NCI-H2107 treated with DMSO at 0.1 percent for 48 hours (cell line): ENCODE measurements around the gene CACNA1A.

ENCODE experiments used
- DNase-seq: peaks from one replicate; lab custom pipeline; 2025; ENCODE audit not compliant: unreplicated experiment; lab: John Stamatoyannopoulos, UW

CACNA1A gene

DNA sequence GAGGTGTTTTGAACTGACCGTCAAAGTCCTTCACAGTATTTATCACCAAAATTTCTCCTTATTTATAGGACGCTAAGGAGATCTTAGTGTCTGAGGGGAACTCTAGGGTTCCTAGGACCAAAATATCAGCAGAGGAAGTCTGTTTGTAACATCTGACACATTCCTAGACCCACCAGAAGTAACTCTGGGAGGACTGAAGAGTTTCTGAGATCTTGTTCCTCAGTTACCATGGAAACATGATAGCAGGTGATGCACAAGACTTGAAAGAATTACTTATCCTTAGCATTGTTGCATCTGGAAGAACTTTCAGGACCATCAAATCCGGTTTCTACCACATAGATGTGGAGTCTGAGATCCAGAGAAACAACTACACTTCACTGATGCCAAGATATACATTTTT, 191.5 kb downstream of the CACNA1A start:
- DNase-seq: no peak

DNA sequence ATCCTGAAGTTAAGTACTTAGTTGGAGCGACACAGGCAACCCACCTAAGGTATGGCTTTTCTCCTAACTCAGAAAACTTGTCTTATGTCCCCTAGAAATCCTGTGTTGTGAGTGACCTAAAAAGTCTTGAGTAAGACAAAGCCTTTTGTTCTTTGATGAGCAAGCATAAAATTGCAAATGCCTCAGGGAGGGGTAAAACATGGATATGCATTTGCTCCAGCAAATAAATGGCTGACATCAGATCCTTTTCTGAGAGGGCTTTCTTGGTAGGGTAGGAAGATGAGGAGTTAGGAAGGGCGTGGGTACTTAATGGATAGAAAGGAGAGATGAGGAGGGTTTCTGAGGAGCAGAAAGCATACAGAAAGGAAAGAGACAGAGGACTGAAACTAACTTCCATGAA, 192.4 kb downstream of the CACNA1A start:
- no peak for DNase-seq

DNA sequence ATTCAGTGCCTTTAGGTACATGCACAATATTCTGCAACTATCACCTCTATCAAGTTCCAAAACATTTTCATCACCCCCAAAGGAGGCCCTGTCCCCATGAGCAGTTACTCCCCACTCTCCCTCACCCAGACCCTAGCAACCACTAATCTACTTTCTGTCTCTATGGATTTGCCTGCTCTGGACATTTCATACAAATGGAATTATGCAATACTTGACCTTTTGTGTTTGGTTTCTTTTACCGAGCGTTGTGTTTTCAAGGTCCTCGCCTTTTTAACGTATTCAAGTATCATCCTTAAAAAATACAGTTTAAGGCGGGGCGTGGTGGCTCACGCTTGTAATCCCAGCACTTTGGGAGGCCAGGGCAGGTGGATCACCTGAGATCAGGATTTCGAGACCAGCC, 196.4 kb downstream of the CACNA1A start:
- no peak for DNase-seq

DNA sequence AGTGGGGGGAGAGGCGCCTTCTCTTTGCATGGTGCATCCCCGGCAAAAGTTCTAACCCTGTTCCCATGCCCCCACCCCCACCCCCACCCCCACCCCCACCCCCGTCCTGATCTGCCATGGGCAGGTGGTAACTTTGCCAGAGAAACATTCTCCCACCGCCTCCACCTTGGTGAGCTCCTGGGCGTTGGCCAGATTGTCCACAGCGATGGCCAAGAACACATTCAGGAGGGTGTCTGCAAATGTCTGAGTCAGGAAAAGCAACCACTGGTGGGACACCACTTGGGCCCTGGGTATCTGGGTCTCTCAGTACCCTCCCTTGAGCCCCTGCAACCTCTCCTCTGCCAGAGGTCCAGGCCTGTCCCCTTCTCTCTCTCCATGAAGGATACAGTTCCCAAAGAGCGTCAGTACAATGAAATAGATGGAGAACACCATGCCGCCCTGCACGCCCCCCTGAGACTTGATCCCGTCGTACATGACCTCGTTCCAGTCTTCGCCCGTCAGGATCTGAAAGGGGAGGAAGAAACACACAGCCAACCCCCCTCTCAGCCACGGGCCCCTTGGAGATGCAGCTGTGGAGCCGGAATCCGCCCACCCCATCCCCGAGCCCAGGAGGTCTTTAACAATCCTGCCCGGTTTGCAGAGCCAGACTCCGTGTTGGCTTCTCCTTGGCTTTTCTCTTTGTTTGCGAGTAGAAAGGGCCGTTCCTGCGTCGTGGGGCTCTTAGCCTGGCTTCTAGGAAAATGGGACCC, 202.7 kb downstream of the CACNA1A start:
- no peak for DNase-seq

DNA sequence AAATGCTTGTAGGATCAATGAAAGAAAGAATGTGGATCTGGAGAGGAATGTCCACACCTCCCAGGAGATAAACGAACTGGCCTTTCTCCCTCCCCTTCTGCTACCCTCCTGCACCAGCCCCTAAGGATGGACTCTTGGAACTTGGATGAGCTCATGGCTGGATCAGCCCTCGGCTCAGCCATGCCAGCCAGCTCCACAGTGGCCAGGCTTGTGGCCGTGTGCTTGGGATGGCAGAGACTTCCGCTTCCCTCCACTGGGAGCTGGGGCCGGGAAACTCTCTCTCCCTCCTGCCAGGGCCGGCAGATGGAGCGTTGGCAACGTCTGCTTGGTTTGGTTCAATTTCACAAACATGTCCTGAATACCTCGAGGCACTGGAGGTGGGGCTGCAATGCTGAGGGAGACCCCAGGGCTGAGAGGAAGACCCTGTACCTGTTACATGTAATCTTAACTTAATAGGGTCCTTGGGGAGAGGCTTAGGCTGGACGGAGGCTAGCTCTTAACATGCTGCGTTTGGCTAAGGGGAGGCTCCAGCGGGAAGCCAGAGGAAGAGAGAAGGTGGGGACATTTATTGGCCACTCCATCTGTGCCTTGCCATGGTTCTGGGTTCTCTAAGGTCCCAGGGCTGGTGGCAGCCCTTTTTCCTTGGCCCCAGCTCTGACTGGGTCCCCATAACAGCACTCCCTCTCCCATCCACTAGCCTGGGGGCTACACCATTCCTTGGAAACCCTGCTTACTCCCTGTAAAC, 203.6 kb downstream of the CACNA1A start:
- DNase-seq: no peak

DNA sequence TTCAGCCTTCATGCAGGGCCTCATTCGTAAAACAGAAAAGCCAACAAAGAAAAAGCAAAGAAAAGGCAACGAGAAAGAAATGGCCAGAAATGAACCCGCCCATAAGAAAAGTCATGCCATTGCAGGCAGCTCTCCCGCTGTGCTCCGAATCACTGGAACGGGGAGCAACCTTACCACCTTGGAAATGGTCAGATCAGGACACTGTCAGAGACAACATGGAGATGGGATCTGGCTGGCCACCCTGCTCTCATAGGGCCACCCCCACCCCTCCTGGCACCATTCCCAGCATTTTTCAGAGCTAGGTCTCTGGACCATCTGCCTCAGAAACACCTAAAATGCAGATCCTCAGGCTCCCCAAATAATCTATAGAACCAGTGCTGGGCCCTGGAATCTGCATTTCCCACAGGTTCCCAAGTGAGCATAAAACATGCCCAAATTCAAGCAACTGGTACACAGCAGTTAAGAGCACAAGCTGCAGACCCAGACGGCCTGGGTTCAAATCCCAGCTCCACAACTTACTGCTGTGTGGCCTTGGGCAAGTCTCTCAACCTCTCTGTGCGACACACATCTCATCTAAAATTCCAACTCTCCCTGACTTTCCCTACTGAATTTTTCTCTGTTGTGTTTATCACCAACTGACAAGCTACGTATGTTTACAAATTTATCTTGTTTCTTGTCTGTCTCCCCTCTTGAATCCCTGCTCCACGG, 204.5 kb downstream of the CACNA1A start:
- no peak for DNase-seq

DNA sequence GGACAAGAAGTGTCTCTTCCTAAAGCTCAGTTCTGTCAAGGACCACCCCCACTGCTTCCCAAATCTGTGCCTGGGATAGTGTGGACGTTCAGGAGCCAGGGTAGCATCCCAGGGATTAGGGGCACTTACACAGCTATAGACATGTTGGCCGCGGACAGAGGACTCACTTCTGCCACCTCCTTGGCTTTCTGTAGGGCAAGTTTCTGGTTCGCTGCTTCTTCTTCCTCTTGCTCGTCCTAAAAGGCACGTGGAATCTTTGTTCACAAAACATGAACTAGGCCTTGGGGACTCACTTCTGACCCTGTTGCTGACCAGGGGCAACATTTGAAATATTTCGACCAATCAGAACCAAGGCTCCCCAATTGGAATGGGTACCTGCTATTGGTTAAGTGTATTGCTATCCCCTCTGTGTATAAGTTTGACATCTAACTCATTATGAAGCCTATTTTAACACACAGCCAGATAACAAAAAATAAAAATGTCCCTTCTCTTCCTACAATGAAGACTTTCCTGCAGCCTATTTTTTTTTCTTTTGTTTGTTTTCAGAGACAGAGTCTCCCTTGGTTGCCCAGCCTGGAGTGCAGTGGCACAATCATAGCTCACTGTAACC, 205.8 kb downstream of the CACNA1A start:
- no peak for DNase-seq

DNA sequence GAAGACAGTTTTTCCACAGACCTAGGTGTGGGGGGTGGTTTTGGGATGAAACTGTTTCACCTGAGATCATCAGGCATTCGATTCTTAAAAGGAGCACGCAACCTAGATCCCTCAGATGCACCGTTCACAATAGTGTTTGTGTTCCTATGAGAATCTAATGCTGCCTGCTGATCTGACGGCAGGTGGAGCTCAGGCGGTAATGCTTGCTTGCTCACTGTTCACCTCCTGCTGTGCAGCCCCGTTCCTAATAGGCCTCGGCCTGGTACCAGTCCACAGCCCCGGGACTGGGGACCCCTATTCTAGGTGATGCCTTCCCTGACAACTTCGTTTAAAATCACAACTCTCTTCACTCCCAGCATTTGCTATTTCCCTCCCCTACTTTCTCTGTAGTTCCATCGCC, 206.4 kb downstream of the CACNA1A start:
- no peak for DNase-seq

DNA sequence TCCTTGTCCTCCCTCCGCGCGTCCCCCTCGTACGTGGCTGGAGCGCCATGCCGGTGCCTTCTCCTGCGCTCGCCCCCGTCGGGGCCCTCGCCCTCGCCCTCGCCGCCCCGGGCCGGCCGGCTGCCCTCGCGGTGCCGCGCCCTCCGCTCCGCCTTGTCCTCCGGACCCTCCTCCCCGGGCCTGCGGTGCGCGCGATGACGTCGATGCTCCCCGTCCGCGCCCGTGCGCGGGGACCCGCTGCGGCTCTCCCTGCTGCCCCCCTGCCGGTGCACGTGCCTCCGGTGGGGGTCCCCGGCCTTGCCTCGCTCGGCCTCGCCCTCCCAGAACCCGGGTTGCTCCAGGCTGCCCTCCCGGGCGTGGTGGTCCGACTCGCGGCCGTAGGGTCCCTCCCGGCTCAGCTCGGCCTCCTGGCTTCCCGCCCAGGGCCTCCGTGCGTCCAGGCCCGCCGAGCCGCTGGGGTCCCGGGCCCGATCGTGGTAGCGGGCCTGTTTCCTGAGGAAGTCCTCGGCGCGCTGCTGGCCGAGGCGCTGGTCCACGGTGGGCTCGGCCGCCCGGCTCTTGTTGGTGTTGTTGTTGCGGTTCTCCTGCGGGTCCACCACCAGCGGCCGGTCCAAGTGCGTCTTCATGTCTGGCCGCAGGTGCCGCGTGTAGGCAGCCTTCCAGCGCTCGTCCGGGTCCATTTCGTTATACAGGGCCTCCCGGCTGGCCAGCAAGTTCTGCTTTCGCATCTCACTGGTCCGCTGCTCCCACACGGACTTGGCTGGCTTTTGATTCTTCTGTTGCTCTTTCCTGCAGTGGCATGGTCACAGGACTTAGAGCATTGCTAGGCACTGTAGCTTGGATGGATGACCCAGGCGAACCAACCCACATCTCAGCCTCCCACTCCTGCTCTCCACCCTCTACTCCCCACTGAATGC, 207.5 kb downstream of the CACNA1A start:
- DNase-seq: no peak

DNA sequence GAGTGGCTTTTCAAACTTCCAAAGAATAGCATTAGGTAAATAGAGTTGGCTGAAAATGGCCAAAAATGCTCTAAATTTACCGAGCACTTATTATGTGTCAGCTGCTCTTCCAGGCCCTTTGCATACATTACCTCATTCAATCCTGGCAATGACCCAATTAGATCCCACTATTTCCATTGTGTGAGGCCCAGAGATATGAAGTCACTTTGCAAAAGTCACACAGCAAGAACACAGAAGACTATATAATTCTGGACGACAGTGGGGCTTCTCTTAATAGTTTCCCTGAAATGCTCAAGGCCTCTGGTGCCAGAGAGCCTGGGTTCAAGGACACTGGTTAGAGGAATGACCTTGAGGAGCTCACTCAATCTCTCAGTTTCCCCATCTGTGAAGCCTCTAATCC, 209.3 kb downstream of the CACNA1A start:
- DNase-seq: no peak

DNA sequence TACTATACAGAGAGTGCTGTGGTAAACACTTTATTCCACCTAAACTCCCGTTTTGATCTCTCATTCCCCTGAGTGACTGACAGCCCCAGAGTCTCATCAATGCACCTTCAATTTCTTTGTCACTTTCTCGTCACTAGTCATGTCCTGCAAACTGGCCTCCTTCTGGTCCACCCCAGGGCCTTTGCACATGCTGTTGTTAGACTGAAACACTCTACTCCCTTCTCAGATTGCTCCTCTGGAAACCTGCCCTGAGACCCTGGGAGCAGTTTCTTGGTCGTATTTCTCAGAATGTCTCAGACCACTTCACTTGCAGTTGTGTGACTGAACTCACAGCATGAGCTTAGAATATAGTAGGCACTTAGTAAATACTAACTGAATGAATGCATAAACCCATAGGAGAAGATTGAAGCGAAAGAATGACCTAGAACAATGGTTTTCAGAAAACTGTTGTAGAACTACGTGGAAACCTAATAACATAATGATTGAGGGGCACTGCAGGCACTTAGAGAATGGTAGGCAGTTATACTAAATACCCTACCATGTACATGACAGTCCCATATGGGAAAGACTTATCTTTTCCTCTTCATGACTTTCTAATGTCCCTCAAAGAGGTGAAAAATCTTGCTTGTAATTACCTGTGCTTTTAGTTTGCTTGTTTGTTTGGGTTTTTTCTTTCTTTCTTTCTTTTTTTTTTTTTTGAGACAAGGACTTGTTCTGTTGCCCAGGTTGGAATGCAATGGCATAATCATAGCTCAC, 211.3 kb downstream of the CACNA1A start:
- DNase-seq: no peak

DNA sequence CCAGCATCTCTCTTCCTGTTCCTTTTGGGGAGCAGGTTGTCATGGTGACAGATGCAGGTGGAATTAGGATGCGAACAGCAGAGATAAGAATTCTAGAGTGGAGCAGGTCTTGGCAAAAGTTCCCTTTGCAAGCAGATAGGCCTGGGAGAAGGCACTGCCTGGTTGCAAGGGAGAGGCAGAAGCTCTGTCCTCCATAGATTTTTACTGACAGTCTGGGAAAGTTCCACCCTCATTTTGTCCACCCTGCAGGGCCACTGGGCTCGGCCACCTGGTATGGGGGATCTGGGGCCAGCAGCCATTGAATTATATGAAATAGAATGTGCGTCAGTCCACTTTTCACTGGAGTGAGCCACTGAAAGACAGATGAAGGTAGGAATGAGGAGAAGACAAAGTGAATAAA, 214.4 kb downstream of the CACNA1A start:
- DNase-seq: no peak

DNA sequence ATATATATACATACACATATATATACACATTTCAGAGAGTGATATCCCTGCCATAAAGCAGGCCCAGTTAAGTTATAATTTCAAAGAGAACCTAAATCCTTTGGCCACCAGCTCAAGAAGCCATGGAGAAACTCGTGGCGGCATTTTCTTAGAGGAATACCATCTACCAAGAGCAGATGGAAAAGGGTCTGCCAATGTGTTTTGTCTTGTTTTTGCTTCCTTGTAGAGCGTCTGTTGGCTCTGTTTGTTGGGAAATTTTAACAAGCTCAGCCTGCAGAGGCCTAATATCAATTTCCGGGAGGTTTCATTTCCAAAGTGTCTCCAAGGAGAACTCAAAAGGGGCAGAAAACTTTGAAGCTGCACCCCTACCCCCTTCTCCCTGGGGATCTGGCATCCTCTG, 215.5 kb downstream of the CACNA1A start:
- no peak for DNase-seq

DNA sequence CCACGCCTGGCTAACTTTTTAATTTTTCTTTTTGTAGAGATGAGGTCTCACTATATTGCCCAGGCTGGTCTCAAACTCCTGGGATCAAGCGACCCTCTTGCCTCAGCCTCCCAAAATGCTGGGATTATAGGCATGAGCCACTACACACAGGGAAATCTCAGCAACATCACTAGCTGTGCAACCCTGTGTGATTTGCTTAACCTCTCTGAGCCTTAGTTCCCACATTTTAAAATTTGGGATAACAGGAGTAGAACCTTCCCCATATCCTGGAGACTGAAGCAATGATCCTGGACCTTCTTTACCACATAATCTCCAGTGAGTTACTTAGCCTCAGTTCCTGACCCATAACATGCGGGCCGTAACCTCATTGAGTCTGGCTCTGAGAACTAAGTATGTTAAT, 217.0 kb downstream of the CACNA1A start:
- no peak for DNase-seq

DNA sequence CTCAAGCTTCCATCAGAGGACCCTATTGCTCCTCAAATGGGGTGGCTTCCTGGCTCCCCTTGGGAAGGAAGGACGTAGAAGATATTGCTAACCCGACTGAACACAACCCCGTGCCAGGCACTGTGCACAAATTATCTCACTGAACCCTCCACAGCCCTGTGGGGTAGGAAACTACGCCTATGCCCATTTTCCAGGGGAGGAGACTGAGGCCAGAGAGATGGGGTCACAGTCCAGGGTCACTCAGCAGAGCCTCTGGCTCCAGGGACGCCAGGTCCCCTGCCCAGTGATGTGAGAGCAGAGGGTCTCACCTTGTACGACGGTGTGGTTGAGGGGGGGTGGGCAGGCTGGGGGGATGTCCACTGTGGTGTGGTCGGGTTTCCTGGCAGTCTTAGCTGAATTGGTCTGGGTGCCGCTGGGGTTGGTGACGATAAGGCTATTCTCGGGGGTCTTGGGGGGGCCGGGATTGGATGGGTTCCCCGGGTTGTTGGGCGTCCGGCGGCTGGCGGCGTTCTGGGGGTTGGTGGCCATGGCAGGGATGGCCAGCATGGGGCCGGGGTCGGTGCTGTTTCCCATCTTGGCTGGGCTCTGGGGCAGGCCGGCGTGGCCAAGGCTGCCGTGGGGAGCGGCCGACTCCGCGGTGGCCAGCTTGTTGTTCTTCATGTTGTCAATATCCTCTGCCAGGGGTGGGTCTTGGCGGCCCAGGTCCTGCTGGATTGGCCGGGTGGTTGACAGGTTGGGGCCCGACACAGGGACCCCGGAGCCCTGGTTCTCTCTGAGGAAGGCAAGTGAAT, 219.9 kb downstream of the CACNA1A start:
- no peak for DNase-seq

DNA sequence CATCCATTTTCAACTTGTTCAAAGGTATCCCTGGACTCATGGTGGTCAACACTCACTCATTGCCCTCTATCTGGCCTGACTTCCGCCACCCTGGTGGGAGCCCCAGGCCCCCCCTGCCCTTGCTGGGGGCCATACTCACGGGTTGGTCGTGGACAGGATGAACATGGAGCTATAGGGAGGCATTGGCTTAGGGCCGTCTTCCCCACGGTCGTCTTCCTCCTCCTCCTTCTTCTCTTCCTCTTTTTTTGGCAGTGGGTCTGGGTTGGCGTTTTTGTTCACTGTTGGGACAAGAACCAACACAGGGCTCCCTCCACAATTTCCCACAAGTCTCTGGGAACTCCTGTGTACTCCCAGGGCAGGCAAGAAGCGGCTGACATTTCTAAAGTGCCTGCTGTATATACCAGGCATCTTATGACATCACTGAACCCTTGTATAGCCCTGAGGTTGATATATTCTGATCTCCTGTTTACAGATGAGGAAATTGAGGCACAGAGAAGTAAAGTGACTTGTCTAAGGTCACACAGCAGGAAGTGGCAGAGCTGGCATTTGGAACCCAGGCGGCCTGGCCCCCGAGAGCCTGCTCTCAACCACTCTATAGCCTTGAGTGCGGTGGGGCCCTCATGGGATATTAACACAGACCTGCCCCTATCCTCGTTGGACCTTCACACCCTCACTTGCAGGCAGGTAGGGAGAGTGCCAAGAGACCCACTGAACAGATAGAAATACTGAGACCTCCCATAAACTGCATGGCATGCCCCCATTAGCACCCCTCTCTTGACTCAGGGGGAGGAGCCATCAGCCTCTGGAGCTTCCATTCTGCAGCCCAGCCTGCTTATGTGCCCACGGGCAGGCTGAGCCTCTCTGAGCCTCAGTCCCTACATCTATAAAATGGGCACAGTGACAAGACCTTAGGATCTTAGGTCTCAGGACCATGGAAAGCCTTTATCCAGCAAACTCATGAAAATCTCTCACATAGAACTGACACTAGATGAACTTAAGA, 221.1 kb downstream of the CACNA1A start:
- DNase-seq: no peak

DNA sequence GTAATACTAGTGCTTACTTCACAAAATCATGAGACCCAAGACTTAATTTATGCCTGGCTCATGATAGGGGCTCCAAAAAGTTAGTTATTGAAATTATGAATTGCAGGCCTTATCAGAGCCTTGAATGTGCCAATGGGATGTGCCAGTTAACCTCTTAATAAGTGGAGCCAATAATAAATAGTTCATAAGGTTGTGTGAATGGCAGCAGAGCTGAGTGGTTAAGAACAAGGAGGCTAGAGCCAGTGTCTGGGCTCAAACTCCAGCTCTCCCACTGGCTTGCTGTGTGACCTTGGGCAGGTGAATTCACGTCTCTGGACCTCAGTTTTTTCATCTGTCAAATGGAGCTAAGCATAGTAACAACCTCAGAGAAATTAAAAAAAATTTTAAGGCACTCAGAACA, 222.4 kb downstream of the CACNA1A start:
- no peak for DNase-seq
